Measurements from ENCODE around the gene CNTN4.
"Not testable (repeated sequence)": the region's sequence is repeated elsewhere in the genome, so short reads cannot be mapped to it uniquely, and the experiment has no call there.

The CNTN4 gene

GRCh38 chr3:2898591-2899353, 800.1 kb downstream of the CNTN4 start:
- H3K9me3 ChIP-seq (ENCODE audit: insufficient read depth, low read length): no peaks in the 10 kb centered on the region

GRCh38 chr3:2904054-2904453, 805.4 kb downstream of the CNTN4 start:
- no peaks in the 10 kb centered on the region for H3K27me3 ChIP-seq (ENCODE audit: insufficient read depth, insufficient read length)
- H3K4me1 ChIP-seq (ENCODE audit: insufficient read depth, insufficient read length): no peaks in the 10 kb centered on the region
- TF ChIP-seq YY1 (IDR thresholded peaks at IDR 0.05; ENCODE audit: insufficient read depth, insufficient read length): no peak
- TF ChIP-seq SUZ12 (IDR thresholded peaks at IDR 0.05; ENCODE audit: extremely low read depth, insufficient read depth, insufficient read length): no peak
- TF ChIP-seq ZNF274 (IDR thresholded peaks at IDR 0.05; ENCODE audit: low read depth, low read length): no peak
- no peak for DNase-seq (ENCODE audit: low read depth, low spot score)
- no peaks in the 10 kb centered on the region for H3K9me3 ChIP-seq (ENCODE audit: insufficient read depth, low read length)
- H3K9ac ChIP-seq (ENCODE audit: insufficient read length, low read depth): no peak overlapping the region
- H3K36me3 ChIP-seq (ENCODE audit: insufficient read depth, insufficient read length, low read length): no peaks in the 10 kb centered on the region
- H3K4me3 ChIP-seq (ENCODE audit: insufficient read length, low read depth): no peak overlapping the region

More at GRCh38 chr3:2898591-2899353, 800.1 kb downstream of the CNTN4 start:
- H3K9ac ChIP-seq (ENCODE audit: insufficient read length, low read depth): no peak overlapping the region
- no peaks in the 10 kb centered on the region for H3K27me3 ChIP-seq (ENCODE audit: insufficient read depth, insufficient read length)
- TF ChIP-seq SUZ12 (IDR thresholded peaks at IDR 0.05; ENCODE audit: extremely low read depth, insufficient read depth, insufficient read length): no peak
- no peak for TF ChIP-seq YY1 (IDR thresholded peaks at IDR 0.05; ENCODE audit: insufficient read depth, insufficient read length)
- no peak for TF ChIP-seq ZNF274 (IDR thresholded peaks at IDR 0.05; ENCODE audit: low read depth, low read length)
- no peak overlapping the region for H3K4me3 ChIP-seq (ENCODE audit: insufficient read length, low read depth)
- H3K4me1 ChIP-seq (ENCODE audit: insufficient read depth, insufficient read length): no peaks in the 10 kb centered on the region
- no peaks in the 10 kb centered on the region for H3K36me3 ChIP-seq (ENCODE audit: insufficient read depth, insufficient read length, low read length)
- no peak for DNase-seq (ENCODE audit: low read depth, low spot score)

GRCh38 chr3:2908693-2909351, 810.2 kb downstream of the CNTN4 start:
- Histone ChIP-seq H3K9me3 (ENCODE audit: insufficient read depth, low read length) (no peaks in the 10 kb centered on the region), H3K27me3 (ENCODE audit: insufficient read depth, insufficient read length) (no peaks in the 10 kb centered on the region), H3K36me3 (ENCODE audit: insufficient read depth, insufficient read length, low read length) (no peaks in the 10 kb centered on the region), H3K4me1 (ENCODE audit: insufficient read depth, insufficient read length) (no peaks in the 10 kb centered on the region), H3K4me3 (ENCODE audit: insufficient read length, low read depth) (no peak overlapping the region), H3K9ac (ENCODE audit: insufficient read length, low read depth) (no peak overlapping the region)
- no peak for TF ChIP-seq SUZ12 (IDR thresholded peaks at IDR 0.05; ENCODE audit: extremely low read depth, insufficient read depth, insufficient read length)
- TF ChIP-seq ZNF274 (IDR thresholded peaks at IDR 0.05; ENCODE audit: low read depth, low read length): no peak
- TF ChIP-seq YY1 (IDR thresholded peaks at IDR 0.05; ENCODE audit: insufficient read depth, insufficient read length): no peak
- DNase-seq (ENCODE audit: low read depth, low spot score): no peak

GRCh38 chr3:2910997-2911396, 812.3 kb downstream of the CNTN4 start:
- H3K4me3 ChIP-seq (ENCODE audit: insufficient read length, low read depth): no peak overlapping the region
- no peak for DNase-seq (ENCODE audit: low read depth, low spot score)
- no peak for TF ChIP-seq YY1 (IDR thresholded peaks at IDR 0.05; ENCODE audit: insufficient read depth, insufficient read length)
- no peak for TF ChIP-seq SUZ12 (IDR thresholded peaks at IDR 0.05; ENCODE audit: extremely low read depth, insufficient read depth, insufficient read length)
- no peak for TF ChIP-seq ZNF274 (IDR thresholded peaks at IDR 0.05; ENCODE audit: low read depth, low read length)

GRCh38 chr3:2915826-2916225, 817.2 kb downstream of the CNTN4 start:
- H3K4me1 ChIP-seq (ENCODE audit: insufficient read depth, insufficient read length): no peaks in the 10 kb centered on the region
- H3K36me3 ChIP-seq (ENCODE audit: insufficient read depth, insufficient read length, low read length): no peaks in the 10 kb centered on the region
- no peak overlapping the region for H3K9ac ChIP-seq (ENCODE audit: insufficient read length, low read depth)
- no peaks in the 10 kb centered on the region for H3K27me3 ChIP-seq (ENCODE audit: insufficient read depth, insufficient read length)
- TF ChIP-seq SUZ12 (IDR thresholded peaks at IDR 0.05; ENCODE audit: extremely low read depth, insufficient read depth, insufficient read length): no peak
- no peak for TF ChIP-seq YY1 (IDR thresholded peaks at IDR 0.05; ENCODE audit: insufficient read depth, insufficient read length)
- no peak for TF ChIP-seq ZNF274 (IDR thresholded peaks at IDR 0.05; ENCODE audit: low read depth, low read length)
- no peak for DNase-seq (ENCODE audit: low read depth, low spot score)
- H3K4me3 ChIP-seq (ENCODE audit: insufficient read length, low read depth): no peak overlapping the region
- peaks cover 7% of the 10 kb centered on the region for H3K9me3 ChIP-seq (ENCODE audit: insufficient read depth, low read length)

More at GRCh38 chr3:2910997-2911396, 812.3 kb downstream of the CNTN4 start:
- no peaks in the 10 kb centered on the region for H3K4me1 ChIP-seq (ENCODE audit: insufficient read depth, insufficient read length)
- H3K36me3 ChIP-seq (ENCODE audit: insufficient read depth, insufficient read length, low read length): no peaks in the 10 kb centered on the region
- H3K9me3 ChIP-seq (ENCODE audit: insufficient read depth, low read length): no peaks in the 10 kb centered on the region
- no peak overlapping the region for H3K9ac ChIP-seq (ENCODE audit: insufficient read length, low read depth)
- no peaks in the 10 kb centered on the region for H3K27me3 ChIP-seq (ENCODE audit: insufficient read depth, insufficient read length)

GRCh38 chr3:2916640-2917039, 818.0 kb downstream of the CNTN4 start:
- not testable (repeated sequence) for H3K36me3 ChIP-seq (ENCODE audit: insufficient read depth, insufficient read length, low read length); H3K9ac ChIP-seq (ENCODE audit: insufficient read length, low read depth); H3K9me3 ChIP-seq (ENCODE audit: insufficient read depth, low read length); H3K4me1 ChIP-seq (ENCODE audit: insufficient read depth, insufficient read length); H3K4me3 ChIP-seq (ENCODE audit: insufficient read length, low read depth); H3K27me3 ChIP-seq (ENCODE audit: insufficient read depth, insufficient read length); DNase-seq (ENCODE audit: low read depth, low spot score)

GRCh38 chr3:2920103-2920502, 821.4 kb downstream of the CNTN4 start:
- Histone ChIP-seq H3K9ac (ENCODE audit: insufficient read length, low read depth) (no peak overlapping the region), H3K4me3 (ENCODE audit: insufficient read length, low read depth) (no peak overlapping the region), H3K9me3 (ENCODE audit: insufficient read depth, low read length) (peaks cover 7% of the 10 kb centered on the region), H3K36me3 (ENCODE audit: insufficient read depth, insufficient read length, low read length) (no peaks in the 10 kb centered on the region), H3K27me3 (ENCODE audit: insufficient read depth, insufficient read length) (no peaks in the 10 kb centered on the region), H3K4me1 (ENCODE audit: insufficient read depth, insufficient read length) (no peaks in the 10 kb centered on the region)
- TF ChIP-seq YY1 (IDR thresholded peaks at IDR 0.05; ENCODE audit: insufficient read depth, insufficient read length): no peak
- no peak for DNase-seq (ENCODE audit: low read depth, low spot score)
